ENCODE measurements around the gene FXYD1.

GRCh38 chr19:35125749-35126623, 12.6 kb upstream of the FXYD1 start:
- TF ChIP-seq JUNB (IDR thresholded peaks at IDR 0.05; ENCODE audit: unreplicated experiment) (no peak), CTCF (conservative IDR thresholded peaks at IDR 0.05; ENCODE audit: low read depth in 2 of 2) (no peak), EZH2 (IDR thresholded peaks at IDR 0.05; ENCODE audit: low read depth, unreplicated experiment) (no peak), POLR2AphosphoS5 (IDR thresholded peaks at IDR 0.05; ENCODE audit: low read depth) (no peak), REST (IDR thresholded peaks at IDR 0.05; ENCODE audit: unreplicated experiment) (no peak), CREB1 (CRISPR knock-in tag; IDR thresholded peaks at IDR 0.05; ENCODE audit: low read depth) (no peak), ETS1 (IDR thresholded peaks at IDR 0.05) (no peak), ZNF462 (CRISPR knock-in tag; IDR thresholded peaks at IDR 0.05) (no peak), STAT1 (IDR thresholded peaks at IDR 0.05; ENCODE audit: unreplicated experiment) (no peak), ZNF114 (CRISPR knock-in tag; IDR thresholded peaks at IDR 0.05) (no peak), EZH2phosphoT487 (IDR thresholded peaks at IDR 0.05; ENCODE audit: unreplicated experiment) (no peak), ZNF331 (CRISPR knock-in tag; IDR thresholded peaks at IDR 0.05; ENCODE audit: low read depth) (no peak)
